Stimulated activated CD4-positive, alpha-beta T cell treated with anti-CD3 and anti-CD28 coated beads, Interleukin-2, amount 100 ng/mL, for 24 hours (primary cell): ENCODE results near the gene GNAI2.

Source experiments
- DNase-seq, 2 donors: peaks; one replicate each; pipeline ENCODE4 v3.0.0-alpha.2; 2020

Gene GNAI2

DNA sequence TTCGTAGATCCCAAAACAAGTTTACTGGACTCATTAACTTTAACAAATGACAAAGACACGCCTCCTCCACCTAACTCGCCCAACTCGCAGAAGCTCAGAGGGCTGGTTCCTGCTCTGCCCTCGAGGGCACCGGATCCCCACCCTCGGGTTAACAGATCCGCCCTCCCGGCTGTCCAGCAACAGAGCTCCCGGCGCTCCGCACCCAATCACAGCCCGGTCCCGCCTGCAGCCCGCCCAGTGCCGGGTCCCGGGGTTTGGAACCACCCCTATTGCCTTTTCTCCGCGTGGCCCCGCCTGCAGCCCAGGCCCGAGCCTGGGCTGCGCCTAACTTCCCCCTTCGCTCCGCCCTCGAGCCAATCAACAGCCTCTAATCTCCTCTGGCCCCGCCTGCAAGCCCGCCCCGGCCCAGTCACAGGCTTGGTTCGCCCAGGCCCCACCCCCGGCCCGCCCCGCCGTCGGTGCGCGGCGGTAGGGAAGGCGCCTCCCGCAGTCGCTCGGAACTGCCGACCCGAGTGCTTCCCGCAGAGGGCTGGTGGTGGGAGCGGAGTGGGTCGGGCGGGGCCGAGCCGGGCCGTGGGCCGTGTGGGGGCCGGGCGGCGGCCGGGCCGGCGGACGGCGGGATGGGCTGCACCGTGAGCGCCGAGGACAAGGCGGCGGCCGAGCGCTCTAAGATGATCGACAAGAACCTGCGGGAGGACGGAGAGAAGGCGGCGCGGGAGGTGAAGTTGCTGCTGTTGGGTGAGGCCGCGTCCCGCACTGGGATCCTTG lies at the start of gene GNAI2:
Gene GNAI2 (plus strand): TSS at position 489 of the 768 bp plus-strand sequence. CDS start 132 bp downstream, at position 621.
- peak; percentile 99 for DNase-seq

DNA sequence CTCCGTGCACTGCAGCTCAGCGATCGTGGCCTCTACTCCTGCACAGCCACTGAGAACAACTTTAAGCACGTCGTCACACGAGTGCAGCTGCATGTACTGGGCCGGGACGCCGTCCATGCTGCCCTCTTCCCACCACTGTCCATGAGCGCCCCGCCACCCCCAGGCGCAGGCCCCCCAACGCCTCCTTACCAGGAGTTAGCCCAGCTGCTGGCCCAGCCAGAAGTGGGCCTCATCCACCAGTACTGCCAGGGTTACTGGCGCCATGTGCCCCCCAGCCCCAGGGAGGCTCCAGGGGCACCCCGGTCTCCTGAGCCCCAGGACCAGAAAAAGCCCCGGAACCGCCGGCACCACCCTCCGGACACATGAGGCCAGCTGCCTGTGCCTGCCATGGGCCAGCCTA lies 48.3 kb upstream of the GNAI2 start:
- DNase-seq, result no peak

GRCh38 chr3:50189274-50189673 lies 46.7 kb upstream of the GNAI2 start:
- DNase-seq, result peak; percentile 38 to 57

DNA sequence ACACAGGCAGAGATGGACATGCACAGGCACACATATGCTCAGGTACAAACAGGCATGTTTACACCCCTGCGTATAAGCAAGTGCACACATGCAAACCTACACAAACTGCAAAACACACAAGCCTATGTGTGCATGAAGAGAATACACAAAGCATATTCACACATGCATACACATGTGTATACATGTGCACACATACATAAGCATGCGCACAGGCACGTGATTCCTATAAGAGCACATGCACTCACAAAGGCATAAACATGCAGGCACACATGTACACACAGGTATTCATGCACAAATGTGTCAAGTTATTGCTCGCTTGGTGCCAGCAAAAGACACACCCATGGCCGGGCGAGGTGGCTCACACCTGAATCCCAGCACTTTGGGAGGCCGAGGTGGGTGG lies 46.0 kb upstream of the GNAI2 start:
- DNase-seq, result no peak

DNA sequence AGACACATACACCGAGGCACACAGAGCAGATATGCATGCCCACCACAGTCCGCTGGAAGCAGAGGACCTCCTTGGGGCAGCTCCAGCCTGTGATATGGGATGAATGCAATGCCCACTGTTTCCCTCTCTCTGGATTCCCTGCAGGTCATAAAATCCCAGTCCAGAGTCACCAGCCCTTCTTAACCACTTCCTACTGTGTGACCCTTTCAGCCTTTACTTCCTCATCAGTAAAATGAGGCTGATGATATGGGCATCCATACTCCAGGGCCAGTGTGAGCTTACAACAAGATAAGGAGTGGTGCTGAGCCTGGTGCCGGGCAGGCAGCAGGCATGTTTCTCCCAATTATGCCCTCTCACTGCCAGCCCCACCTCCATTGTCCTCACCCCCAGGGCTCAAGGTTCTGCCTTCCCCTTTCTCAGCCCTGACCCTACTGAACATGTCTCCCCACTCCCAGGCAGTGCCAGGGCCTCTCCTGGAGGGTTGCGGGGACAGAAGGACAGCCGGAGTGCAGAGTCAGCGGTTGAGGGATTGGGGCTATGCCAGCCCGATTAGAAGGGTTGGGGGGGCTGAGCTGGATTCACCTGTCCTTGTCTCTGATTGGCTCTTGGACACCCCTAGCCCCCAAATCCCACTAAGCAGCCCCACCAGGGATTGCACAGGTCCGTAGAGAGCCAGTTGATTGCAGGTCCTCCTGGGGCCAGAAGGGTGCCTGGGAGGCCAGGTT lies 44.9 kb upstream of the GNAI2 start, which contains the start of gene GNAT1:
Gene GNAT1 (plus strand): TSS at position 675 of the 725 bp plus-strand sequence. CDS start 116 bp downstream, outside the sequence.
- DNase-seq, result no peak

- no peak for DNase-seq
These were observed 43.9 kb upstream of the GNAI2 start for GRCh38 chr3:50192124-50192523.

- peak; percentile 90 for DNase-seq
These were observed 43.3 kb upstream of the GNAI2 start for GRCh38 chr3:50192689-50193141.

- no peak for DNase-seq
These were observed 42.7 kb upstream of the GNAI2 start for GRCh38 chr3:50193286-50193685.

DNA sequence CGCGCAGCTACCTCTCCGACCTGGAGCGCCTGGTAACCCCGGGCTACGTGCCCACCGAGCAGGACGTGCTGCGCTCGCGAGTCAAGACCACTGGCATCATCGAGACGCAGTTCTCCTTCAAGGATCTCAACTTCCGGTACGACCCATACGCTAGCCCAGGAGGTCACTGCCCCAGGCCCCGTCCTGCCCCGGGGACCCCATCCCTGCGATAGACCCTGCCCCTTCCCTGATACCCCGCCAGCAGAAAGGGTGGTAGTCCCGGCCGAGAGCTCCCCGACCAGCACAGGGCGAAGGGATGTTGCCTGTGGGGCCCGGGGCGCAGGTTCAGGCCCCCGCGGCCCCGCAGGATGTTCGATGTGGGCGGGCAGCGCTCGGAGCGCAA lies 42.3 kb upstream of the GNAI2 start:
- no peak for DNase-seq

DNA sequence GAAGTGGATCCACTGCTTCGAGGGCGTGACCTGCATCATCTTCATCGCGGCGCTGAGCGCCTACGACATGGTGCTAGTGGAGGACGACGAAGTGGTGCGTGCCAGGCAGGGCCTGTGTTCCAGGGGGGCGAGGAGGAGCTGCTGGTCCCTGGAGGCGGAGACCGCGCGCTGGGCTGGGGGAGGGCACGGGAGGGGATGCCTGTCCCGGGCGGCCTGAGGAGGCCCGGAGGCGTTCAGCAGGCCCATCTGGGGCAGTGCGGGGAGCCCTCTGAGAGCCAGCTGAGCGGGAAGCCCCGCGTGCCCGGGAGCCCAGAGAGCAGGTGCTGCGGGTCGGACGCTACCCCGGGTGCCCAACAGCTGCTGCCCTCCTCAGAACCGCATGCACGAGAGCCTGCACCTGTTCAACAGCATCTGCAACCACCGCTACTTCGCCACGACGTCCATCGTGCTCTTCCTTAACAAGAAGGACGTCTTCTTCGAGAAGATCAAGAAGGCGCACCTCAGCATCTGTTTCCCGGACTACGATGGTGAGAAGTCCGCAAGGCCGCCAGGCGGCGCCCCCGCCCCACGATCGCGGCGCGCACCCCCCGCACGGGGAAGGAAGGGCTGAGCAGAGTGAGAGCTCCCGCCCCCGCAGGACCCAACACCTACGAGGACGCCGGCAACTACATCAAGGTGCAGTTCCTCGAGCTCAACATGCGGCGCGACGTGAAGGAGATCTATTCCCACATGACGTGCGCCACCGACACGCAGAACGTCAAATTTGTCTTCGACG lies 41.7 kb upstream of the GNAI2 start:
- DNase-seq, result peak; percentile 81 to 84

DNA sequence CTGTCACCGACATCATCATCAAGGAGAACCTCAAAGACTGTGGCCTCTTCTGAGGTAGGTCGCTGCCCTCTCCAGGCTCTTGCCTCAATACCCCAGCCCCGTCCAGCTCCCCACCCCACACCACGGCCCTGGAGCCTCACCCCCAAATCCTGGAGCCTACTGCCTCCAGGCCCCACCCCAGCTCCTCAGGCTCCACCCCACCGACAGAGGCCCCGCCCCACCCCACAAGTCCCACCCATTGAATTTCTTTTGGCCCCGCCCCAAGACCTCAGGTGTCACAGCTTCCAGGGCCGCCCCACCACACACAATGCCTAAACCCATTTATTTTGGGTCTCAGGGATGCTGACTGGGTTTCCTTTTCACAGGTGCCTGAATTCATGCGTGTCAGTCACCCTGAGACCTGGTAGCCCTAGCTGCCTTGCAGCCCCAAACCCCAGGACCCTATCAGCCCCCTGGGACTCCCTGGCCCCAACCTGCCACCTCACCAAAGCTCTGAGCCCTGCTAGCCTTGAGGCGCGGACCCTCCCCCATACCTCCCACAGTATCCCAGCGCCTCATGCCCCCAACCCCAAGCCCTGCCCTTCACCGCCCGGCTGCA lies 41.0 kb upstream of the GNAI2 start:
- DNase-seq, result peak; percentile 33 to 50

DNA sequence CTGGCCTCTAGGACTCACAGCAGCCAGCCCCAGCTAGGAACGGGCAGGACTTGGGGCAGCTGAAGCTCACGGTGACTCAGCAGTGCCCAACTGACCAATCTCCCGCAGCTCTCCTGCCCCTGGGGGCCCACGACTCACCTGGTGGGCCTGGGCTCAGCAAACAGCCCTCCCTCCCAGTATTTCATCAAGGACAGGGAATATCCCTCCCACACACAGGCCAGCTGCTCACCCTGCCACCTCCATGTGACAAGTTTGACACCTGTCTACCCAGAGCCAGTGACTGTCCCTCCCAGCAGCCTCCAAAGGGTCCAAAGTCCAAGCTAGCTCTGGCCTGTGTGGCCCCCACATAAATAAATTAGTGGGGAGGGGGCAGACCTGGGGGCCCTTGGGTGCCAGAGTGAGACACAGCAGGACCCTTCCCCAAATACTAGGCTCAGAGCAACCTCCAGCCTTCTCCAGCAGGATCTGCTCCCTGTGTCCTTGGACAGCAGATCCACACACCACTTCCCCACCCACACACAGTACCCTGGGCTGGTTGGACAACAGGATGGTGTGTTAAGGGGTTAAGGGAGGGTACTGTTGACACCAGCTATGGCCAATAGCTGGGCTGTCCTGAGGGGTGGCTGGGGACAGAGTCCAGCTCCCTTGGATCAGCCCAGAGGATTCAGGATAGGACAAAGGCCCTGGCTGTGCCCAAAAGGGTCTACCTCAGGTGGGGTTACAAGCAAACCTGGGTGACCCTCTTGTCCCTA lies 40.3 kb upstream of the GNAI2 start:
- DNase-seq, result no peak

GRCh38 chr3:50196253-50196801 lies 39.7 kb upstream of the GNAI2 start:
- DNase-seq, result no peak

DNA sequence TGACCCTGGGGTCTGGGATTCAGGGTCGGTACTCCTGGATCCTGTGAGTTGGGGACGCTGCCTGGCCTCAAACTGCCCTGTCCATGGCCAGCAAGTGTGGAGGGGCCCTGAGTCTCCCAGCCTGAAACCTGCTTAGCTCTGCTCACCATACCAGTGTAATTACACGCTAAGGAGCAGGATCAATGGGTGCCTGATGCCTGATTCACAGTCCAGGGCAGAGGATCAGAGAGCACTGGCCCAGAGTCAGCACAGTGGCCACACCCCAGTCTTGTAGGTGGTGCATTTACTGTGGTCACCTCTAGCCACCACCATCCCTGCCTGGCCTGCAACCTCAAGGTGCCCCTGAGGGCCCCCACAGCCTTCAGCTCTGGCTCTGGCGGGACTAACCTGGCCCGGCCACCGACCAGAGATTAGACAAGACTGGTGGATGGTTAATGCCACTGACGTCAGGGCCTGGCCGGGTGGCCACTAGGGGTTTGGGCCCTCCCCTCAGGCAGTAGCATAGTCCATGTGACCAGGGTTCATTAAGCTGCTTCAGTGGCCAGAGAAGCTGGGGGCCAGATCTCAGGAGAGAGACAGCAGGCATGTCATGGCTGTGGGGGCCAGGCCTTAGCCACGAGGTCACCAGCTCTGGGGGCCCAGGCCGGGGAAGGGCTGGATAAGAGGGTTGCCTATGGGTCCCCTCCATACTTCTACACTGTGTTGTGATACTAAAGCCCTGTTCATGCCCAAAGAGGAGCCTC lies 34.3 kb upstream of the GNAI2 start:
- no peak for DNase-seq

DNA sequence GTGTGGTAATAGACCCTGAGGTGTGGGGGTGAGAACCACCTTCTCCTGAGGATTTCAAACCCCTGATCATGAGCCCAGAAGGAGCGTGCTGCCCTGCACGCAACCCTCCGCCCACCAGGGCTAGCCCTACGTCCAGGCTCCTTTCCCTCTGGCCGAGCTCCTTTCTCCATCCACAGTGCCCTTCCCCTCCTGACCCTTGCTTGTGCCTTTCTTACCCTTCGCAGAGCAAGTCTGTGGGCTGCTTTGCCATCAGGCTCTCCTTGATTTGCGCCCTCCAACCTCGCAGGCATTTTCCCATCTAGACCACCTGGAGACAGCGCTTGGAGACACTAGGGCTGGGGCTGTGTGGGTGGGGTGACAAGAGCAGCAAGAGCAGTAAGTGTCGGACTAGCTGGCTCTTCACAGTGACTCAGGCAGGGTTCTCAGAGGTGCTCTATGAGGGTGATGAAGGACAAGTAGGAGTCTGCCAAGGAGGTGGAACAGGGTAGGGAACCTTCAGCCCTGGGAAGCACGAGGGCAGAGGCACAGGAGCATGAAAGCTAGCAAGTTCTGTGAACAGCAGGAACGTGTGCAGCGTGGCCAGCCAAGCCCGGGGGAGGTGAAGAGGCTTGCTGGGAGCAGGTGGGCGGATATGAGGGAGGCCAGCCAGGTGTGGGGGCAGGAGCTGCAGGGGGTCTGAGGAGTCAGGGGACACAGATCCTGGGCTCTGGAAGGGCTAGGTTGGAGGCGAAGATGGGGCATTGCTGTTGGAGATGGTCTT lies 33.5 kb upstream of the GNAI2 start:
- DNase-seq, result no peak

- no peak for DNase-seq
These were observed 32.7 kb upstream of the GNAI2 start for GRCh38 chr3:50203113-50203808.

DNA sequence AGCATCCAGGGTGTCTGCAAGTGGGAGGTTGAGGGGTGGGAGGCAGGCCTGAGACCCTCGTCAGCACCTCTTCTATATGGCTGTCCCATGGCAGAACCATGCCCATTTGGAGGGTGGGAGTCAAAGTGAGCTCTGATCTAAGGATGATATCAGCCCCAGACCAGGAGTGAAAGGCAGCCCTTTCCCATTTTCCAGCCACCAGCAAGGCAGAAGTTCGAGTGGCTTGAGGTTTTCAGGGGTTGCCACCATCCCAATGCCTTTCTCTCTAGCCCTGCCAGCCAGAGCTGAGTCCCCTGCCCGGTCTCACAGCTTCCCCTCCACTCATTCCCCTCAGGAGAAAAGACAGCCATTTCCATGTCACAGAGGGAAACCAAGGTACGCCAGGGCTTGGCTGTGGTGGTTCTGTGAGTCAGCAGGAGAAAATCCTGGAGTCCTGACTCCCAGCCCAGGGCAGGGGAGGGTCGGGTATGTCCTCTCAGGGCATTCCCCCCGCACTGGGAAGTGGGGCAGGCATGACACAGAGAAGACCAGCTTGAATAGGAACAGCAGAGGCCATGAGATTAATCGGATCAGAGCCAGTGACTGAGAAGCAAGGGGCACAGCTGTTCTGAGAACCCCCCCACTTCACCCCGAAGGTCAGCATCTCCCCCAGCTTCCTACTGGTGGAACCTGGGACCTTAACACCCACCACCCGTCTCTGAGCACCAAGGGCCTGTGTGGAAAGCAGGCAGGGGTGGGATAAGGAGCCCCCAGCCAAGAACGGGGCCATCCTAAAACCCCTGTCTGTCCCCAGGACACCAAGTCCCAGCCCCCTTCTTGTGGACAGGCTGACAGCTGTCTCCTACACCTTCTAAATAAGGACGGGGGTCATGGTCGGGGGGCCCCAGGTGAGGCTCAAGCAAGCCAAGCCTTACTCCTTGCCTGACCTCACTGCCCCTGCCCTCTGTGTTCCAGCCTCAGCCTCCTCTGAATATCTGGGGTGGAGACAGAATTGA lies 31.9 kb upstream of the GNAI2 start:
- DNase-seq, result no peak

GRCh38 chr3:50204804-50205412 lies 31.1 kb upstream of the GNAI2 start, which contains the start of gene SLC38A3:
SLC38A3 (plus strand) TSS chr3:50205271; CDS start chr3:50214200, 8,929 bp downstream.
- DNase-seq, result peak in 1 of 2 donors; percentile 39
